BE2C (cell line): ENCODE results near the gene ZDHHC14.
"Not testable (repeated sequence)": the region's sequence is repeated elsewhere in the genome, so short reads cannot be mapped to it uniquely, and the experiment has no call there.

ENCODE experiments used
- DNase-seq: peaks from one replicate; pipeline ENCODE4 v3.0.0-alpha.2; 2020
- H3K27me3 ChIP-seq: fragments of 250-450 bp; sonication (Bioruptor Pico); 2 replicates; pipeline ENCODE4 v1.5.1; 2020; ENCODE audit warnings: mild to moderate bottlenecking
- H3K36me3 ChIP-seq: fragments of 250-450 bp; sonication (Bioruptor Pico); 2 replicates; pipeline ENCODE4 v1.5.1; 2020; ENCODE audit warnings: mild to moderate bottlenecking
- H3K4me1 ChIP-seq: fragments of 250-450 bp; sonication (Bioruptor Pico); 2 replicates; pipeline ENCODE4 v1.5.1; 2020
- H3K4me3 ChIP-seq: 2 replicates; pipeline ENCODE4 v1.5.1; 2011; ENCODE audit warnings: low read depth, low read length
- H3K9me3 ChIP-seq: fragments of 250-450 bp; sonication (Bioruptor Pico); 2 replicates; pipeline ENCODE4 v1.5.1; 2020
- TF ChIP-seq, protein P1 (sequence below): IDR thresholded peaks from 2 replicates; pipeline ENCODE4 v1.5.1; 2012; ENCODE audit warnings: mild to moderate bottlenecking, low read depth, low read length

The ZDHHC14 gene

DNA sequence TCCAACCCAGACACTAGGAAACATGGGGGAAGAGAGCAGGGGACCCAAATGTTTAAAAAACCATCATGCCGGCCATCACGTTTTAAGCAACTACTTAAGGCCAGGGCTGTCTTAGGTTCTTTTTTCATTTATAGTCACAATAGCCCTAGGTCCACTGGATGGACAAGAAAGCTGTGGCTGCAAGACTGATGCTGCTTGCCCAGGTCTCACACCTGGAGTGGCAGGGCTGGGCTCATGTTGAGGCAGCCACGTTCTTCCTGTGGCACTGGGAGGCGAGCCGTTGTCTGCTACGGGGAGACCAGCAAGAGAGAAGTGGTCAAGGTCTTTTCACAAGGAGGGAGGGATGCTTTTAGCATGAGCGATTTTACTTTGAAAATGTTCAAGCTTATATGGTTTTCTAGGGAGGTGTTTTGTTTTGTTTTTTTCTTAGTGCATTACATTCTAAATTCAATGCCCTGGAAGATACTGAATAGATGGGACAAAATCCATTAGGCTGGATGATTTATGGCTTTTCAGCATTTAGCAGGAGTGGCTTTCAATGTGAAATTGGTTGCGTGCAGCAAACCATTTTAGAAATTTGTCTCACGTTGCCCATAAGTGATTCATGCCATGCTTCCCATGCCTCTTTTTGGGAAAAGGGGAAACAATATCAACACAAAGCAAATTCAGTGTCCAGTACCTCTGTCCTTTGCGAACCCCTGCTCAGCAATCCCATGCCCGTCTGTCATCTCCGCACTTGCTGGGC, 335.4 kb downstream of the ZDHHC14 start:
- TF ChIP-seq, protein P1, sequence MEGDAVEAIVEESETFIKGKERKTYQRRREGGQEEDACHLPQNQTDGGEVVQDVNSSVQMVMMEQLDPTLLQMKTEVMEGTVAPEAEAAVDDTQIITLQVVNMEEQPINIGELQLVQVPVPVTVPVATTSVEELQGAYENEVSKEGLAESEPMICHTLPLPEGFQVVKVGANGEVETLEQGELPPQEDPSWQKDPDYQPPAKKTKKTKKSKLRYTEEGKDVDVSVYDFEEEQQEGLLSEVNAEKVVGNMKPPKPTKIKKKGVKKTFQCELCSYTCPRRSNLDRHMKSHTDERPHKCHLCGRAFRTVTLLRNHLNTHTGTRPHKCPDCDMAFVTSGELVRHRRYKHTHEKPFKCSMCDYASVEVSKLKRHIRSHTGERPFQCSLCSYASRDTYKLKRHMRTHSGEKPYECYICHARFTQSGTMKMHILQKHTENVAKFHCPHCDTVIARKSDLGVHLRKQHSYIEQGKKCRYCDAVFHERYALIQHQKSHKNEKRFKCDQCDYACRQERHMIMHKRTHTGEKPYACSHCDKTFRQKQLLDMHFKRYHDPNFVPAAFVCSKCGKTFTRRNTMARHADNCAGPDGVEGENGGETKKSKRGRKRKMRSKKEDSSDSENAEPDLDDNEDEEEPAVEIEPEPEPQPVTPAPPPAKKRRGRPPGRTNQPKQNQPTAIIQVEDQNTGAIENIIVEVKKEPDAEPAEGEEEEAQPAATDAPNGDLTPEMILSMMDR: no peak
- H3K36me3 ChIP-seq: no peaks in the 10 kb centered on the region
- H3K4me3 ChIP-seq: no peak overlapping the region
- peaks cover 6% of the 10 kb centered on the region for H3K4me1 ChIP-seq
- no peak for DNase-seq
- H3K9me3 ChIP-seq: no peaks in the 10 kb centered on the region
- no peaks in the 10 kb centered on the region for H3K27me3 ChIP-seq

DNA sequence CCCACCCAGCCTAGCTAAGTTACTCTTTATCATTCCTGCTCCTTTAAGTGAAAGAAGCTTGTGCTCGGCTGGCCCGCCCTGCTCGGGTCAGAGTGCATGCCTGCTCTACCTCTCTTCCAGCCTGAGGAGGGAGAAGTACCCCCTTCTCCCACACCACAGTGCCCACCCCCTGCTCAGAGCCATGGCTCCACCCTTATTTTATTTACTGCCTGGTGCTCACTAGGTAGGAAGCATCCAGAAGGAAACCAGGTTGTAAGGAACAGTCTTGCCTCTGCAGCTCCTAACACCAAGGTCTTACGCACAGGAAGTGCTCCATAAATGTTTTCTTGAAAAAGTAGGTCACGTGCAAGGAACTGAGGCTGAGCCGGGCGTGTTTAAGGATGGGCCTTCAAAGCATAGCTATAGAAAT, 336.4 kb downstream of the ZDHHC14 start:
- TF ChIP-seq, protein P1: no peak
- Histone ChIP-seq H3K27me3 (no peaks in the 10 kb centered on the region), H3K4me1 (peaks cover 6% of the 10 kb centered on the region), H3K9me3 (no peaks in the 10 kb centered on the region), H3K4me3 (no peak overlapping the region), H3K36me3 (no peaks in the 10 kb centered on the region)
- no peak for DNase-seq

DNA sequence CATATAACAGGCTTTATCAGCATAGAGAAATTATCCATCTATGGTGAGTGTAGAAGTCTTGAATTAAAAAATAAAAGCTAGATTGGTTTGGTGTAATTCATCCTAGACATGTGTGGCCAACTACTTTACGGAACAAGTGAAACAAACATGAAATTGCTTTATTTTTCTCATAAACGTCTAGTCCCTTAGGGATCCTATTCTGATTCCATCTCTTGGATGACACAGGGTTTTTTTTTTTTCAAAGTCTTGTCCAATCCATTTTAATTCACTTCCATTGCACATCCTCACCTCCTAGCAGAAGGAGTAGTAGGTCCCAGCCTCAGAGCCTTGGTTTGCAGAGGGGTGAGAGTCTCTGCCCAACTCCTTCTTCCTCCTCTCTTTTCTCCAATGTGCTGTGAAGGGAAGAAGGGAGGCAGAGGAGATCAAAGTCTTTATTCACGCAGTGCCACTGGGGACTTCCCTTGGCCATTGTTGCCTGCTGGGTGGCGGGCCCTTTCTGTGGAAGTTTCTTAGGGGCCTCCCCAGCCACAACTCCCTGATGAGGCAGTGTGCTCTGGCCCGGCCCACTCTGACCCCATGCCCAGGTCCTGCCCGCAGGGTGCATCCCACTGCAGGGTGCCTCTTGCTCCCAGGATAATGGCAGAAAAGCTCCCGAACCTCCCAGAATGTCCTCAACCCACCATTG, 337.7 kb downstream of the ZDHHC14 start:
- TF ChIP-seq, protein P1: no peak

DNA sequence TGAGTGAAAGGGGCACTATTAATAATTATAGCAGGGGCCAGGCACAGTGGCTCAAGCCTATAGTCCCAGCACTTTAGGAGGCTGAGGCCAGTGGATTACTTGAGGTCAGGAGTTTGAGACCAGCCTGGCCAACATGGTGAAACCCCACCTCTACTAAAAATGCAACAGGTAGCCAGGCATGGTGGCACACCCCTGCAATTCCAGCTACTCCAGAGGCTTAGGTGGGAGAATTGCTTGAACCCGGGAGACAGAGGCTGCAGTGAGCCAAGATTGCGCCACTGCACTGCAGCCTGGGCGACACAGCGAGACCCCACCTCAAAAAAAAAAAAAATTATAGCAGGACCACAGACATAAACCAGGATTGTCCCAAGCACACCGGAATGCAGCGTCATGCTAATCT, 340.0 kb downstream of the ZDHHC14 start:
- H3K4me3 ChIP-seq, DNase-seq, H3K9me3 ChIP-seq, H3K27me3 ChIP-seq, H3K4me1 ChIP-seq, H3K36me3 ChIP-seq: not testable (repeated sequence)

More for the DNA sequence above, 337.7 kb downstream of the ZDHHC14 start:
- no peak for DNase-seq
- Histone ChIP-seq H3K27me3 (no peaks in the 10 kb centered on the region), H3K9me3 (no peaks in the 10 kb centered on the region), H3K4me1 (peaks cover 6% of the 10 kb centered on the region), H3K4me3 (no peak overlapping the region), H3K36me3 (no peaks in the 10 kb centered on the region)

DNA sequence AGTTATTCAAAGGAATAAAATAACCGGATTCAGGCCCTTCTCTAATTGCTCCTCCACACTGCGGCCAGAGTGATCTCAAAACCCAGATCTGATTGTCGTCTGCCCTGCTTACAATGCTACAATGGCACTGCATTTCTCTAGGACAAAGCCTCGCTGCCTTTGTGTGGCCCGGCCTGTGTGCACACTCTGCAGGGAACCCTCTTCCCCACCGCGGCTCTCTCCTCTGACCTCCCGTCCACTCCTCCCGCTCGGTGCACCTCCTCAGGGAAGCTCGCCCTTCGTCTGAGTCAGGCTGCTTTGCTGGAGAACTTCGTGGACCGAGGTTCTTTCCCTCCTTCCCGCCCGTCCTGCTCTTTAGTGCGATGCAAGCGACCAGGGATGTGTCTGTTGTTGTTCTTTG, 340.4 kb downstream of the ZDHHC14 start:
- no peaks in the 10 kb centered on the region for H3K27me3 ChIP-seq
- TF ChIP-seq, protein P1: no peak

DNA sequence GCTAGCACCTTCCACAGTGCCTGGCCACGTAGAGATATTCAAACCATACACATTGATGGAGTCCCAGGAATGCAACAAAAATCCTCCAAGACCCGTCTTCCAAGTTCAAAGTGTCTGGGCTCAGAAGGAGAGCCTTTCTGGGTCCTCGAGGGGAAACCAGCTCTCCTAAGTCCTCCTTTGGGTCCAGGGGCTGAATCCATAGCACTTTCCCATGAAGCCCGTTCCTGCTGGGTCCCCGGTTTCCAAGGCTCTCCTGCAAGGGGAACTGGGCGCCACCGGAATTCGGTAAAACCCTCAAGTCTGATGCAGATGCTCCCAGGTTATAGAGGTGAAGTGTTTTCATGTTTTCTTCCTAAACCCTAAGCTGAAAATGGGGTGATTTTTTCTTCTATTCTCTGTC, 340.8 kb downstream of the ZDHHC14 start:
- DNase-seq: no peak
- no peaks in the 10 kb centered on the region for H3K9me3 ChIP-seq
- no peaks in the 10 kb centered on the region for H3K27me3 ChIP-seq
- peaks cover 8% of the 10 kb centered on the region for H3K4me1 ChIP-seq
- H3K36me3 ChIP-seq: no peaks in the 10 kb centered on the region
- H3K4me3 ChIP-seq: no peak overlapping the region
- TF ChIP-seq, protein P1: no peak

More for the DNA sequence above, 340.4 kb downstream of the ZDHHC14 start:
- Histone ChIP-seq H3K4me3 (no peak overlapping the region), H3K36me3 (no peaks in the 10 kb centered on the region), H3K9me3 (no peaks in the 10 kb centered on the region), H3K4me1 (peaks cover 6% of the 10 kb centered on the region)
- no peak for DNase-seq
